Measurements from ENCODE around the gene TMEM132A. TPM values are rescaled to one million over a fixed set of nuclear protein-coding genes. Genes with fewer than 3 reads are reported as not detected.
A peak's percentile ranks its signal among the peaks of the same experiment; 100 is the strongest.

Gene TMEM132A
- total RNA-seq, 1 experiment from 2014 or later: 95.5 TPM

- Histone ChIP-seq H2BK20ac (ENCODE audit: low read depth, low read length, poor library complexity, severe bottlenecking) (no peak overlapping the region), H3K23ac (ENCODE audit: insufficient read length, low read depth, low read length) (no peak overlapping the region), H2BK12ac (ENCODE audit: insufficient read length, low read depth, low read length) (no peak overlapping the region), H3K4me1 (ENCODE audit: insufficient read depth, low read length) (no peaks in the 10 kb centered on the region), H3K27ac (ENCODE audit: insufficient read length, low read depth, low read length) (no peak overlapping the region), H3K79me2 (ENCODE audit: insufficient read depth, low read length) (no peaks in the 10 kb centered on the region), H2BK5ac (ENCODE audit: insufficient read length, low read length) (no peak overlapping the region), H4K20me1 (ENCODE audit: control insufficient read depth, insufficient read depth, insufficient read length) (no peaks in the 10 kb centered on the region), H2BK120ac (ENCODE audit: low read depth, low read length, poor library complexity, severe bottlenecking) (no peak overlapping the region), H3K18ac (ENCODE audit: insufficient read length, low read depth, low read length) (no peak overlapping the region), H2AK5ac (ENCODE audit: insufficient read length, low read length) (no peak overlapping the region), H3K9me3 (ENCODE audit: control insufficient read depth, low read depth, low read length) (no peaks in the 10 kb centered on the region), H2BK15ac (ENCODE audit: low read depth, low read length) (no peak overlapping the region), H3K79me1 (ENCODE audit: insufficient read depth, low read depth, low read length, poor library complexity, severe bottlenecking) (no peaks in the 10 kb centered on the region), H3K4ac (ENCODE audit: low read depth, low read length) (no peak overlapping the region), H4K5ac (ENCODE audit: insufficient read length, low read depth, low read length) (no peak overlapping the region), H3K23me2 (ENCODE audit: insufficient read length, low read depth, low read length, poor library complexity, severe bottlenecking) (no peaks in the 10 kb centered on the region), H3K56ac (ENCODE audit: insufficient read length, low read depth, low read length) (no peak overlapping the region), H3K9ac (ENCODE audit: extremely low read depth, insufficient read length, low read length) (no peak overlapping the region), H2AFZ (ENCODE audit: low read length) (no peak overlapping the region), H3K4me2 (ENCODE audit: insufficient read depth, insufficient read length, low read length) (no peak overlapping the region), H3T11ph (ENCODE audit: low read length) (no peak overlapping the region), H3K27me3 (ENCODE audit: insufficient read depth, low read length) (no peaks in the 10 kb centered on the region), H3K14ac (ENCODE audit: insufficient read depth, low read length) (no peak overlapping the region), H4K8ac (replicated peaks; ENCODE audit: insufficient read length, low read depth, low read length) (no peak overlapping the region), H4K91ac (ENCODE audit: insufficient read length, low read depth, low read length) (no peak overlapping the region)
- WGBS (ENCODE audit: extremely low coverage, insufficient read length, low lambda C conversion rate): no CpG with 5 or more reads among the region's 6 CpGs
- TF ChIP-seq CTCF (conservative IDR thresholded peaks at IDR 0.05): no peak
- peak overlapping the region in 2 of 3 experiments; percentile 7 to 42; a peak in 5 of 7 replicates for H3K27ac Mint-ChIP-seq
- no peaks in the 10 kb centered on the region for H3K27me3 Mint-ChIP-seq (ENCODE audit: low read depth)
- no peaks in the 10 kb centered on the region; a peak in 1 of 5 replicates for H3K9me3 Mint-ChIP-seq
- no peaks in the 10 kb centered on the region for H3K4me1 Mint-ChIP-seq
- no peak for DNase-seq
- H3K4me3 Mint-ChIP-seq: no peak overlapping the region; a peak in 1 of 5 replicates
- peaks cover 6 to 51% (median 9%) of the 10 kb centered on the region in 3 experiments; a peak in 6 of 7 replicates for H3K36me3 Mint-ChIP-seq (ENCODE audit: insufficient read depth in 1 of 3, low read depth in 3 of 3)
Observed at GRCh38 chr11:60889869-60890311, 34.4 kb upstream of the TMEM132A start.
